ES-I3 (cell line): ENCODE results near the gene COA1.
"Not testable (repeated sequence)": the region's sequence is repeated elsewhere in the genome, so short reads cannot be mapped to it uniquely, and the experiment has no call there.

Experiments
- H3K36me3 ChIP-seq: 2 replicates; pipeline ENCODE4 v1.6.1; 2013; ENCODE audit warnings: mild to moderate bottlenecking, low read length, control low read depth, moderate library complexity; ENCODE audit not compliant: insufficient read depth
- H3K4me1 ChIP-seq: 2 replicates; pipeline ENCODE4 v1.6.1; 2013; ENCODE audit warnings: mild to moderate bottlenecking, control low read depth, low read length; ENCODE audit not compliant: insufficient read depth
- H3K9ac ChIP-seq: 2 replicates; pipeline ENCODE4 v1.6.1; 2013; ENCODE audit warnings: low read depth, mild to moderate bottlenecking, low read length, moderate library complexity
- H3K9me3 ChIP-seq: 2 replicates; pipeline ENCODE4 v1.6.1; 2013; ENCODE audit warnings: mild to moderate bottlenecking, low read length, moderate library complexity; ENCODE audit not compliant: control insufficient read depth, insufficient read depth

The COA1 gene

GRCh38 chr7:43726466-43726865 is 2.9 kb downstream of the COA1 start:
- Histone ChIP-seq H3K9me3 (no peaks in the 10 kb centered on the region), H3K4me1 (no peaks in the 10 kb centered on the region; the same call in 1 of the 2 replicates), H3K9ac (no peak overlapping the region), H3K36me3 (no peaks in the 10 kb centered on the region)

GRCh38 chr7:43725251-43725650 is 4.1 kb downstream of the COA1 start:
- Histone ChIP-seq H3K36me3 (no peaks in the 10 kb centered on the region), H3K4me1 (no peaks in the 10 kb centered on the region; the same call in 1 of the 2 replicates), H3K9ac (no peak overlapping the region), H3K9me3 (no peaks in the 10 kb centered on the region)

- no peaks in the 10 kb centered on the region for H3K36me3 ChIP-seq
- H3K9me3 ChIP-seq, result no peaks in the 10 kb centered on the region
- no peaks in the 10 kb centered on the region for H3K4me1 ChIP-seq
- no peak overlapping the region for H3K9ac ChIP-seq
Observed at GRCh38 chr7:43723007-43723341, 6.3 kb downstream of the COA1 start.

GRCh38 chr7:43721193-43721806 is 8.0 kb downstream of the COA1 start:
- no peaks in the 10 kb centered on the region for H3K36me3 ChIP-seq
- H3K9me3 ChIP-seq, result no peaks in the 10 kb centered on the region
- no peaks in the 10 kb centered on the region for H3K4me1 ChIP-seq
- no peak overlapping the region for H3K9ac ChIP-seq

GRCh38 chr7:43716598-43716997 is 12.7 kb downstream of the COA1 start:
- Histone ChIP-seq H3K9ac (no peak overlapping the region), H3K36me3 (no peaks in the 10 kb centered on the region), H3K9me3 (no peaks in the 10 kb centered on the region; the same call in 1 of the 2 replicates), H3K4me1 (no peaks in the 10 kb centered on the region)

GRCh38 chr7:43715966-43716365 is 13.4 kb downstream of the COA1 start:
- H3K9ac ChIP-seq, H3K9me3 ChIP-seq, H3K36me3 ChIP-seq, H3K4me1 ChIP-seq: not testable (repeated sequence)

- peaks cover 8% of the 10 kb centered on the region; the same call in 1 of the 2 replicates for H3K4me1 ChIP-seq
- no peak overlapping the region for H3K9ac ChIP-seq
- H3K36me3 ChIP-seq, result no peaks in the 10 kb centered on the region
- H3K9me3 ChIP-seq, result peaks cover 5% of the 10 kb centered on the region
Observed at GRCh38 chr7:43711503-43711902, 17.8 kb downstream of the COA1 start.

GRCh38 chr7:43708055-43708454 is 21.3 kb downstream of the COA1 start:
- H3K9me3 ChIP-seq, H3K4me1 ChIP-seq, H3K9ac ChIP-seq, H3K36me3 ChIP-seq: not testable (repeated sequence)

GRCh38 chr7:43703573-43703972 is 25.8 kb downstream of the COA1 start:
- Histone ChIP-seq H3K4me1 (peaks cover 13% of the 10 kb centered on the region), H3K36me3 (peaks cover 9% of the 10 kb centered on the region; the same call in 1 of the 2 replicates), H3K9me3 (no peaks in the 10 kb centered on the region; the same call in 1 of the 2 replicates), H3K9ac (no peak overlapping the region)

GRCh38 chr7:43702974-43703373 is 26.3 kb downstream of the COA1 start:
- Histone ChIP-seq H3K36me3 (peaks cover 9% of the 10 kb centered on the region; the same call in 1 of the 2 replicates), H3K4me1 (peaks cover 14% of the 10 kb centered on the region), H3K9me3 (no peaks in the 10 kb centered on the region; the same call in 1 of the 2 replicates), H3K9ac (no peak overlapping the region)

GRCh38 chr7:43701929-43702328 is 27.4 kb downstream of the COA1 start:
- Histone ChIP-seq H3K36me3 (peaks cover 9% of the 10 kb centered on the region; the same call in 1 of the 2 replicates), H3K9me3 (no peaks in the 10 kb centered on the region; the same call in 1 of the 2 replicates), H3K4me1 (peaks cover 18% of the 10 kb centered on the region), H3K9ac (no peak overlapping the region)

- Histone ChIP-seq H3K9me3 (no peaks in the 10 kb centered on the region; the same call in 1 of the 2 replicates), H3K36me3 (peaks cover 9% of the 10 kb centered on the region; the same call in 1 of the 2 replicates), H3K4me1 (peaks cover 18% of the 10 kb centered on the region), H3K9ac (no peak overlapping the region)
Observed at GRCh38 chr7:43701500-43701854, 27.8 kb downstream of the COA1 start.

GRCh38 chr7:43700646-43701499 is 28.4 kb downstream of the COA1 start:
- Histone ChIP-seq H3K9me3 (no peaks in the 10 kb centered on the region; the same call in 1 of the 2 replicates), H3K4me1 (peaks cover 18% of the 10 kb centered on the region), H3K9ac (no peak overlapping the region), H3K36me3 (peaks cover 9% of the 10 kb centered on the region; the same call in 1 of the 2 replicates)

GRCh38 chr7:43700059-43700501 is 29.2 kb downstream of the COA1 start:
- H3K9ac ChIP-seq, result no peak overlapping the region

More at GRCh38 chr7:43700059-43700501, 29.2 kb downstream of the COA1 start:
- Histone ChIP-seq H3K36me3 (peaks cover 6% of the 10 kb centered on the region; the same call in 1 of the 2 replicates), H3K9me3 (no peaks in the 10 kb centered on the region; the same call in 1 of the 2 replicates), H3K4me1 (peaks cover 18% of the 10 kb centered on the region)
